Psoas muscle (tissue), 8 donors: ENCODE data around the gene MYL4. TPM values are rescaled to one million over a fixed set of nuclear protein-coding genes. Genes with fewer than 3 reads are reported as not detected.

Experiments
- ATAC-seq, 4 donors: fragments of 200-7000 bp; cut with Tn5 transposase; one replicate each; pipeline ENCODE4 v1.9.1; 2020; ENCODE audit warnings: moderate library complexity in 3 of 4, mild to moderate bottlenecking in 2 of 4
- DNase-seq, 2 donors: peaks; one replicate each; pipeline ENCODE4 v3.0.0-alpha.2; 2020
- H3K27ac ChIP-seq: fragments of 200-600 bp; one replicate; pipeline ENCODE4 v1.8.0; 2022
- H3K27me3 ChIP-seq, 3 donors: fragments of 200-600 bp in 1 of 3; one replicate each; pipeline versions ENCODE4 v1.6.1 to v1.8.0; 2013 to 2022; ENCODE audit warnings: low read length in 2 of 3, mild to moderate bottlenecking in 2 of 3, moderate library complexity in 1 of 3; ENCODE audit not compliant: insufficient read depth in 3 of 3
- H3K36me3 ChIP-seq, 2 donors: fragments of 200-600 bp in 1 of 2; one replicate each; pipeline versions ENCODE4 v1.6.1 to v1.8.0; 2013 to 2022; ENCODE audit warnings: low read depth in 1 of 2, mild to moderate bottlenecking in 1 of 2, moderate library complexity in 1 of 2; ENCODE audit not compliant: insufficient read depth in 1 of 2
- H3K4me1 ChIP-seq: fragments of 200-600 bp; one replicate; pipeline ENCODE4 v1.8.0; 2022
- H3K4me3 ChIP-seq: fragments of 200-600 bp; one replicate; pipeline ENCODE4 v1.8.0; 2022; ENCODE audit warnings: mild to moderate bottlenecking
- H3K9me3 ChIP-seq: fragments of 200-600 bp; one replicate; pipeline ENCODE4 v1.8.0; 2022
- WGBS, 3 donors: extraction: QIAGEN DNeasy Blood & Tissue Kit; methylation state at CpG; one replicate each; pipeline versions ENCODE4 v1.1.6 to v1.1.7; 2013; 5-methylcytosine and 5-hydroxymethylcytosine counted together
- intact Hi-C, 2 donors: fragments of 100-400 bp; cut with DNase I; formaldehyde crosslinking; loops; one replicate each; pipeline versions ENCODE4 v1.11.0 to v1.14.2; 2022
- polyA plus RNA-seq, 3 donors: library from polyadenylated mRNA; stranded (reverse); fragments of 200-250 nt; gene quantifications; one replicate each; pipeline ENCODE4 v1.2.3, GENCODE V29; 2013
- total RNA-seq, 4 donors: library from RNA; stranded (reverse); fragmentation: NEBNext Ultra II Directional in 2 of 4; extraction: Animal tissue kit (Norgen Biotek cat#: 25700) in 2 of 4; gene quantifications; one replicate each; pipeline versions ENCODE4 v1.2.1 to v1.2.4, GENCODE V29; 2021 to 2023
- TF ChIP-seq, protein P1 (sequence below): fragments of 200-600 bp; IDR thresholded peaks from one replicate; pipeline ENCODE4 v1.8.0; 2022; ENCODE audit warnings: antibody characterized with exemption
- donor health status: healthy with polysubstance abuse.
- donor health status: DM: no; HTN: no; CAD: no; lungs with moderate emphysema.
- donor health status: Bipolar disorder and iron deficiency.
- donor health status: healthy.
- donor health status: DM: yes; HTN: yes; CAD: no.
- donor health status: DM: no; HTN: no; CAD: no.
- donor health status: DM: no; HTN: no; CAD: no.
- donor health status: DM: yes; HTN: yes; CAD: no.

The MYL4 gene
- total and polyA plus RNA-seq, 7 donors, result 0.52 to 6.7 (median 2.0) TPM

DNA sequence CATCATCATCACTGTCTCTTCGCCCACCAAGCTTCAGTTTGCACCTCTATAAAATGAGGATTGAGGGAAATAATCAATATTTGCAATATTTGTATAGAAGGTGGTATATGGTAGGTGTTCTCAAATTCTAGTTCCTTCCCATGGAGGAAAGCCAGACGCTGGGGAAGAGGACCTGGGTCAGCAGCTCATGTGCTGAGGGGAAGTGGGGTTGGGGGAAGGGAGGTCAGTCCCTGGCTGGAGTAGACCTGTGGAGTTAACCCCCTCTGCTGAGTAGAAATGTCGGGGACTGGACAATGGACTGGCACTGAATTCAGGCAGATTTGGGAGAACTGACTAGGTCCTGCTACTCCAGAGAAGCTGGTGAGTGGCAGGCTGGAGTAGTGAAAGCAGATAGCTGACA, 31.7 kb downstream of the MYL4 start:
- TF ChIP-seq, protein P1, sequence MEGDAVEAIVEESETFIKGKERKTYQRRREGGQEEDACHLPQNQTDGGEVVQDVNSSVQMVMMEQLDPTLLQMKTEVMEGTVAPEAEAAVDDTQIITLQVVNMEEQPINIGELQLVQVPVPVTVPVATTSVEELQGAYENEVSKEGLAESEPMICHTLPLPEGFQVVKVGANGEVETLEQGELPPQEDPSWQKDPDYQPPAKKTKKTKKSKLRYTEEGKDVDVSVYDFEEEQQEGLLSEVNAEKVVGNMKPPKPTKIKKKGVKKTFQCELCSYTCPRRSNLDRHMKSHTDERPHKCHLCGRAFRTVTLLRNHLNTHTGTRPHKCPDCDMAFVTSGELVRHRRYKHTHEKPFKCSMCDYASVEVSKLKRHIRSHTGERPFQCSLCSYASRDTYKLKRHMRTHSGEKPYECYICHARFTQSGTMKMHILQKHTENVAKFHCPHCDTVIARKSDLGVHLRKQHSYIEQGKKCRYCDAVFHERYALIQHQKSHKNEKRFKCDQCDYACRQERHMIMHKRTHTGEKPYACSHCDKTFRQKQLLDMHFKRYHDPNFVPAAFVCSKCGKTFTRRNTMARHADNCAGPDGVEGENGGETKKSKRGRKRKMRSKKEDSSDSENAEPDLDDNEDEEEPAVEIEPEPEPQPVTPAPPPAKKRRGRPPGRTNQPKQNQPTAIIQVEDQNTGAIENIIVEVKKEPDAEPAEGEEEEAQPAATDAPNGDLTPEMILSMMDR, result no peak
- H3K4me1 ChIP-seq, result peaks cover 13% of the 10 kb centered on the region
- DNase-seq (no peak), ATAC-seq (no peak)
- H3K36me3 ChIP-seq, result no peaks in the 10 kb centered on the region
- H3K9me3 ChIP-seq, result no peaks in the 10 kb centered on the region
- H3K27ac ChIP-seq, result no peak overlapping the region
- intact Hi-C loops, result no loop called here
- no peaks in the 10 kb centered on the region for H3K27me3 ChIP-seq
- 73 to 80% (median 77%) methylated on average over 3 of the region's 3 CpGs for WGBS, 3 donors
- H3K4me3 ChIP-seq, result no peak overlapping the region

DNA sequence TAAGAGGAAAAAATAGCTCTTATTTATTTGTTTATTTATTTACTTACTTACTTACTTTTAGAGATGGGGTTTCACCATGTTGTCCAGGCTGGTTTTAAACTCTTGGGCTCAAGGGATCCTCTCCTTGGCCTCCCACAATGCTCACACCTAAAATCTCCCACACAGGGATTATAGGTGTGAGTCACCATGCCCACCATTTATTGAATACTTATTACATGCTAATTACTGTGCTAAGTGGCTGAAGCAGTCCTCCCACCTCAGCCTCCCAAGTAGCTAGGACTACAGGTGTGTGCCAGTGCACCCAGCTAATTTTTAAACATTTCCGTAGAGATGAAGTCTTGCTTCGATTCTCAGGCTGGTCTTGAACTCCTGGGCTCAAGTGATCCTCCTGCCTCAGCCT, 33.5 kb downstream of the MYL4 start:
- H3K4me3 ChIP-seq, result no peak overlapping the region
- no peaks in the 10 kb centered on the region for H3K27me3 ChIP-seq
- 95 to 98% (median 96%) methylated on average over 2 of the region's 2 CpGs for WGBS, 3 donors
- TF ChIP-seq, protein P1, result no peak
- H3K4me1 ChIP-seq, result peaks cover 13% of the 10 kb centered on the region
- no peaks in the 10 kb centered on the region for H3K9me3 ChIP-seq
- no peaks in the 10 kb centered on the region for H3K36me3 ChIP-seq
- intact Hi-C loops, result no loop called here
- H3K27ac ChIP-seq, result no peak overlapping the region
- no peak for ATAC-seq
- DNase-seq, result no peak

DNA sequence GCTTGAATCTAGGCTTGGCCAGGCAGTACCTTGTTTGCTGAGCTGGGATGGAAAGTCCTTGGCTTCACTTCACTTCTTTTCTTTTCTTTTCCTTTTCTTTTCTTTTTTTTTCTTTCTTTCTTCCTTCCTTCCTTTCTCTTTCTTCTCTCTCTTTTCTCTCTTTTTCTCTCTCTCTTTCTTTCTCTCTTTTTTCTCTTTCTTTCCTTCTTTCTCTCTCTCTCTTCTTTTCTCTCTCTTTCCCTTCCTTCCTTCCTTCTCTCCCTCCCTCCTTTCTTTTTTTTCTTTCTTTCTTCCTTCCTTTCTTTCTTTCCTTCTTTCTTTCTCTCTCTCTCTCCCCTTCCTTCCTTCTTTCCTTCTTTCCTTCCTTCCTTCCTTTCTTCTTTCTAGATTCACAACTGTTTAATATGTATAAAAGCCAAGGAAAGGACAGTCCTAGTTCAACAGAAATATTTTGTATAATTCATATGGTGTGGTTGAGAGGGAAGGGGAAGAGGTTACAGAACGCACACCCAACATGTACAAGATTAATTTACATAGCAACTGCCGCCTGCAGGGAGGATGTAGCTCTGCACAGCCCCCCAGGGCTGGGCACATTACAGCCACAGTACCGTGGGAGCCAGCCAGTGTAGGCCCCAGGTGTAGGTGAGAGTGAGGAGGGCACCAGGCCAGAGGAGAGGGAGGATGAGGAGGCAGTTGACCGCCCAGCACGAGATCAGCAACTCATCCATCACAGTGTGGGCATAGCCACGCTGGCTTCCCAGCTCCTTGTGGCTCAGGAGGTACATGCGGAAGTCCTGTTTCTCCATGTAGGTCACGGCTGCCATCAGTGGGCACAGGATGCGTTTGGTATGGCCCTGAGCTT, 34.8 kb downstream of the MYL4 start:
- TF ChIP-seq, protein P1, result no peak
- WGBS, 3 donors, result 86 to 91% (median 88%) methylated on average over 9 of the region's 9 CpGs
- DNase-seq (no peak), ATAC-seq (no peak)
- peaks cover 13% of the 10 kb centered on the region for H3K4me1 ChIP-seq
- no peaks in the 10 kb centered on the region for H3K36me3 ChIP-seq
- H3K4me3 ChIP-seq, result no peak overlapping the region
- no peak overlapping the region for H3K27ac ChIP-seq
- intact Hi-C loops, result no loop called here
- H3K9me3 ChIP-seq, result no peaks in the 10 kb centered on the region
- H3K27me3 ChIP-seq, result no peaks in the 10 kb centered on the region

DNA sequence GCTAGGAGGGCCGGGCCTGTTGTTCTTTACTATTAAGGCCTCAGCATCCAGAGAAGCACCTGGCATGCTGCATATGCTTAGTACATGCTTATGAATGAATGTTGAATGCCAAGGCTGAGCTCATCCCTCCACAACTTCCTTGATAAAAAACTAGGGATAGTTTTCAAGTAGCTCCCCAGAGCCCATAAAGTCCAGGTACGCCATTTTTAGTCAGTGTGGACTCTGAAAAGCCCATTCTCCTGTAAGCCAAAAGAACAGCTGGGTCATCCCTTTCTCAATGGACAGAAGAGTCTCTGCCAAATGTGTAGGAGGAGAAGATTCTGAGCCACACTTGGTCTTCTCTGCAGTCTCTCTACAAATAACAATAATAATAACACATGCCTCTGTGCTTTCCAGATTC, 35.5 kb downstream of the MYL4 start:
- Histone ChIP-seq H3K9me3 (no peaks in the 10 kb centered on the region), H3K27ac (no peak overlapping the region), H3K4me1 (peaks cover 6% of the 10 kb centered on the region), H3K4me3 (no peak overlapping the region), H3K27me3 (no peaks in the 10 kb centered on the region), H3K36me3 (no peaks in the 10 kb centered on the region)
- TF ChIP-seq, protein P1, result no peak
- intact Hi-C loops, result no loop called here
- 73 to 95% (median 85%) methylated on average over 2 of the region's 2 CpGs for WGBS, 3 donors
- DNase-seq (no peak), ATAC-seq (no peak)
